ENCODE measurements around the gene HOXB6.

The HOXB6 gene

GRCh38 chr17:48591255-48592056, 13.3 kb downstream of the HOXB6 start:
- in situ Hi-C loops (cut with HindIII; ENCODE audit: low sequenced_read_pairs): loop anchor here (5.0 kb wide), 1 partner anchor 244 kb away; no protein-coding TSS in a partner anchor
- H3K4me3 ChIP-seq (ENCODE audit: low read depth, low read length): peak overlapping the region; percentile 60
- TF ChIP-seq, protein P1, sequence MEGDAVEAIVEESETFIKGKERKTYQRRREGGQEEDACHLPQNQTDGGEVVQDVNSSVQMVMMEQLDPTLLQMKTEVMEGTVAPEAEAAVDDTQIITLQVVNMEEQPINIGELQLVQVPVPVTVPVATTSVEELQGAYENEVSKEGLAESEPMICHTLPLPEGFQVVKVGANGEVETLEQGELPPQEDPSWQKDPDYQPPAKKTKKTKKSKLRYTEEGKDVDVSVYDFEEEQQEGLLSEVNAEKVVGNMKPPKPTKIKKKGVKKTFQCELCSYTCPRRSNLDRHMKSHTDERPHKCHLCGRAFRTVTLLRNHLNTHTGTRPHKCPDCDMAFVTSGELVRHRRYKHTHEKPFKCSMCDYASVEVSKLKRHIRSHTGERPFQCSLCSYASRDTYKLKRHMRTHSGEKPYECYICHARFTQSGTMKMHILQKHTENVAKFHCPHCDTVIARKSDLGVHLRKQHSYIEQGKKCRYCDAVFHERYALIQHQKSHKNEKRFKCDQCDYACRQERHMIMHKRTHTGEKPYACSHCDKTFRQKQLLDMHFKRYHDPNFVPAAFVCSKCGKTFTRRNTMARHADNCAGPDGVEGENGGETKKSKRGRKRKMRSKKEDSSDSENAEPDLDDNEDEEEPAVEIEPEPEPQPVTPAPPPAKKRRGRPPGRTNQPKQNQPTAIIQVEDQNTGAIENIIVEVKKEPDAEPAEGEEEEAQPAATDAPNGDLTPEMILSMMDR (IDR thresholded peaks at IDR 0.05; ENCODE audit: low read depth, low read length, missing control alignments): no peak
- DNase-seq (ENCODE audit: low read depth): no peak

DNA sequence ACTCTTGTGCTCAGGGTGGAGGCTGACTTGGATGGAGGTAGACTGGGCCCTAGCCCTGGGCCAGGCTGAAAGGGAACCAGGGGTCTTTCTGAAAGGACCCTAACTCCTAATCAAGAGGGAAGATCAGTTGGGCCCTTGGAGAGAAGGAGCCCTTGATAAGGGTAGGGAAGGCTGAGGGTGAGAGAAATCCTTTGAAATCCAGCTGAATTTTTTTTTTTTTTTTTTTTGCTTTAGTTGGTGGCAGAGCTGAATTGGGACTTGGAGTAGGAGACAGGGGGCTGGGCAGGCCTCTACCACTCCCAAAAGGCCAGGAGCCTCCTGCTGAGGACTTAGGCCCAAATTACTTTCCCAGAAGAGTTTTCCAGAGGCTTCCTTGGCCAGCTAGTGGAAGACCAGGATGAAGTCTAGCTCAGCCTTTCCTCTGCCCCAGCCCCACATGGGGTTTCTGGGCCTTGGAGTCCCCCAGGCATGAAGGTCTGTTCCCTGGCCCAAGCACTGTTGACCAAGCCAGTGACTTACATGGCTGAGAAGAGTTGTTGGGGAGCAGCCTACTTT, 14.1 kb downstream of the HOXB6 start:
- no peak overlapping the region for H3K4me3 ChIP-seq (ENCODE audit: low read depth, low read length)
- no peak for DNase-seq (ENCODE audit: low read depth)
- TF ChIP-seq, protein P1 (IDR thresholded peaks at IDR 0.05; ENCODE audit: low read depth, low read length, missing control alignments): no peak
- in situ Hi-C loops (cut with HindIII; ENCODE audit: low sequenced_read_pairs): loop anchor here (5.0 kb wide), 1 partner anchor 243 kb away; no protein-coding TSS in a partner anchor

DNA sequence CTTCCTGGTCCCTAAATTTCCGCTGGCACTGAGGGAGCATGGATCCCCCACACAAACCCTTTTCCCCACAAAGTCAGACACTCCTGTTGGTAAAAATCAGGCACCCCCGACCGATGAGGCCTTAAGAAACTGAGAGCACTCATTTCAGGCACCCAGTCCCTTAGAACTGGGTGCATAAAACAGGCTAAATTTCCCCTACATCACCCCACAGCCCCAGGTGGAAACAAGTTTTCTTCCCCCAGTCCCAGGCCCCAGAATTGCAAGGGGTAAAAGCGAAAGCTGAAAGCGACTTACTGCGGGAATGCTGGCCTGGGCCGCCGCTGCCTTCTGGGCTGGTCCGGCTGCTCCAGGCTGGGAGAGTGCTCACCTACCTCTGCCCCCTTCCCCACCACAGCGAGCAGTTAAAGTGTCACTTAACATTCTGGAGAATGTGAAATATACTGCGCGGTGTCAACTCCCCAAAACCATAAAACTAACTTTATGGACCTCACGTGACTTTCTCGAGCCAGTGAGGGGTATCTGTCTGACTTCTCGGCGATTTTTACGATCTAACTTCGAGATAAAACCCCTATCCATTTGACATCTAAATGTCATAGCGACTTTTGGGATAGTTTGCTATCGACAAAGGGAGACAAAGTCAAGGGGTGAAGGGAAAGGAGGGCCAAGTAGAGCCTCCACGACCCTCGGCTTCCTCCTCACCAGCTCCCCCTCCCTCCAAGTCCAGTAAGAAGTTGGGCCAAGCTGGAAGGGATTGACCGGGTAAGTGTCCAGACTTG, 14.8 kb downstream of the HOXB6 start, which contains the start of gene HOXB3:
Gene HOXB3 (minus strand): TSS at position 411 of the 776 bp plus-strand sequence. CDS start 37,767 bp downstream, outside the sequence.
- TF ChIP-seq, protein P1 (IDR thresholded peaks at IDR 0.05; ENCODE audit: low read depth, low read length, missing control alignments): no peak
- H3K4me3 ChIP-seq (ENCODE audit: low read depth, low read length): peak within 1 kb of the TSS; percentile 7
- in situ Hi-C loops (cut with HindIII; ENCODE audit: low sequenced_read_pairs): loop anchor here (5.0 kb wide), 1 partner anchor 243 kb away; no protein-coding TSS in a partner anchor
- DNase-seq (ENCODE audit: low read depth): no peak

DNA sequence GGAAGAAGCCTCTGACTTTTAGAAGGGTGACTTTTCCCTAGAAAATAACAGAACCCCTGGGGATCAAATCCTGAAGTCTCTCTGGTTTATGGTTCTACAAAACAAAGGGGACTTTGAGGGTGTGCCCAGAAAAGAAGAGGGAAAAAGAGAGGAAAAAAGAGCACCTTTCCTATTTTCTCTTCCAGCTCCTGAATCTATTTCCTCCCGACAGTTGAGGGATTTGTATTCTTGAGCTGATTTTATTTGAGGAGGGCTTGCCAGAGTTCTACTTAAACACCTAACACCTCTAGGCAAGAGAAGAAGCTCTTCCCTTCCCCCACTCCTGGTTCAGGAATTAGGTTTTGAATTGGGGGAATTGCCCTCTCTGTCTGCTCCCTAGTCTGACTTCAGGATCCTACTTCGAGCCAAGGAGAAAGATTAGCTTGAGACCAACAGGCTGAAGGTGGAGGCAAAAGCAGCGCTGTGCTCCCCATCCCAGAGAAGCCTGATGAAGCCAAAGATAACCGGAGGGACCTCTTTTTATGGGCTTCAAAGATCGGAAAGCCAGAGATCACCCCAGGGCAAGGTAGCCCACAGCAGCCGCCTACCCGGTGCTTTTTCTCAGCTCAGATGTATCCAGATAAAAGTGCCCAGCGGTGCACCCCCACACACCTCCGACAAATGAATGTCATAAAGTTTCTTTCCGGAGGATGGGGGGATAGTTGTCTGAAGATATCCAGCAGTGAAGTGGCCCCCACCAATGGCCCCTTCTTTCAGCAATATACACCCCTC, 15.5 kb downstream of the HOXB6 start:
- H3K4me3 ChIP-seq (ENCODE audit: low read depth, low read length): peak overlapping the region; percentile 7

DNA sequence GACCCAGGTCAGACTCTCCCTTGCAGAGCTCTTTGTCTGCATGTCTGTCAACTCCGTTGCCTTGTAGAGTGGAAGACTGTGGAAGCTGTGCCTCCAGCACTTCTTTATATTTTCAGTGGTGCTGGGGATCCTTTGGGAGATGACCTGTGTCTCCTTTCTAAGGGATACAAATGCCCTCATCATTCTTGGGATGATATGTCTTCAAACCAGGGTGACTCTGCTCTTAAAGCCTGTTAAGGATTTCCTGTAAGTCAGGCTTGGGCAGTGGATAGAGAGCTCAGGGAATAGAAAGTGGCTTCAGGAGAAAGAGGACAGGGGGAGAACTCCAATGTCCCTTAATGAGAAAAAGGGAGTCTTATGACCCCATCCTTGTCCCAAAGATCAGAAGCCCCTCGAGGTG, 16.3 kb downstream of the HOXB6 start:
- TF ChIP-seq, protein P1 (IDR thresholded peaks at IDR 0.05; ENCODE audit: low read depth, low read length, missing control alignments): no peak
- DNase-seq (ENCODE audit: low read depth): no peak
- in situ Hi-C loops (cut with HindIII; ENCODE audit: low sequenced_read_pairs): no loop called here
- no peak overlapping the region for H3K4me3 ChIP-seq (ENCODE audit: low read depth, low read length)

More for the DNA sequence above, 15.5 kb downstream of the HOXB6 start:
- in situ Hi-C loops (cut with HindIII; ENCODE audit: low sequenced_read_pairs): no loop called here
- no peak for DNase-seq (ENCODE audit: low read depth)
- TF ChIP-seq, protein P1 (IDR thresholded peaks at IDR 0.05; ENCODE audit: low read depth, low read length, missing control alignments): no peak

- TF ChIP-seq, protein P1 (IDR thresholded peaks at IDR 0.05; ENCODE audit: low read depth, low read length, missing control alignments): no peak
- no peak overlapping the region for H3K4me3 ChIP-seq (ENCODE audit: low read depth, low read length)
- no peak for DNase-seq (ENCODE audit: low read depth)
- in situ Hi-C loops (cut with HindIII; ENCODE audit: low sequenced_read_pairs): no loop called here
Measured at GRCh38 chr17:48588074-48588415, 16.7 kb downstream of the HOXB6 start.
